ENCODE results near the gene KCNK13. TPM values are rescaled to one million over a fixed set of nuclear protein-coding genes. Genes with fewer than 3 reads are reported as not detected.
"Not testable (repeated sequence)": the region's sequence is repeated elsewhere in the genome, so short reads cannot be mapped to it uniquely, and the experiment has no call there.

The KCNK13 gene
- polyA plus RNA-seq = not detected

GRCh38 chr14:90061685-90062126 is at the start of gene KCNK13:
Gene KCNK13 (plus strand): TSS chr14:90061994. CDS start chr14:90062206, 212 bp downstream.
- H3K9me3 Mint-ChIP-seq = peaks cover 2 to 11% (median 8%) of the 10 kb centered on the region in 3 donors
- peaks cover 3% of the 10 kb centered on the region for H3K36me3 Mint-ChIP-seq
- no peak within 1 kb of the TSS for H3K27ac Mint-ChIP-seq
- peaks cover 51% of the 10 kb centered on the region for H3K27me3 Mint-ChIP-seq
- H3K4me3 Mint-ChIP-seq = peak within 1 kb of the TSS; percentile 84 to 96 (median 88)
- H3K4me1 Mint-ChIP-seq = peaks cover 15 to 27% (median 21%) of the 10 kb centered on the region in 3 donors

DNA sequence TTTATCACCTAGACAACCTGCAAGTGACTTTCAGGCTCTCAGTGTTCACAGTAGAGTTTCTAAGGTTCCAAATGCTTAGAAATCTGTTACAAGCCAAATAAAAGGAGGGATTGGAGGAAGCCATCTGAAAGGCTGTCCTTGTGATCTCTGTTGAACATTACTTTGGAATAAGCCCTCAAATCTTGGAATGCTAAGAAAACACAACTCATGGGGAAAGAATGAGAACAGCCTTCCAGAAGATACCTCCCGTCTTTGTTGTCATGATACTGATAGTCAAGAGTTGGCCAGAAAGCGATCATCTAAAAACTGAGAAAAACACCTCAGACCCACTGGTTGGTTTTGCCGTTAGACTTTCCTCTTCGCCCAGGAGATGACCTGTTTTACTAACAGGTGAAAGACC is 44.4 kb upstream of the KCNK13 start:
- H3K27me3 Mint-ChIP-seq = no peaks in the 10 kb centered on the region
- peaks cover 0 to 1% (median 0%) of the 10 kb centered on the region in 3 donors for H3K9me3 Mint-ChIP-seq
- no peak overlapping the region for H3K27ac Mint-ChIP-seq
- H3K36me3 Mint-ChIP-seq = peaks cover 33% of the 10 kb centered on the region
- peaks cover 0 to 3% (median 0%) of the 10 kb centered on the region in 3 donors for H3K4me1 Mint-ChIP-seq
- H3K4me3 Mint-ChIP-seq = no peak overlapping the region

- Mint-ChIP-seq H3K27me3 (no peaks in the 10 kb centered on the region), H3K27ac (no peak overlapping the region), H3K4me3 (no peak overlapping the region), H3K4me1 (peaks cover 0 to 3% (median 0%) of the 10 kb centered on the region in 3 donors), H3K9me3 (no peaks in the 10 kb centered on the region), H3K36me3 (peaks cover 23% of the 10 kb centered on the region)
Observed at GRCh38 chr14:90019824-90020523, 41.8 kb upstream of the KCNK13 start.

DNA sequence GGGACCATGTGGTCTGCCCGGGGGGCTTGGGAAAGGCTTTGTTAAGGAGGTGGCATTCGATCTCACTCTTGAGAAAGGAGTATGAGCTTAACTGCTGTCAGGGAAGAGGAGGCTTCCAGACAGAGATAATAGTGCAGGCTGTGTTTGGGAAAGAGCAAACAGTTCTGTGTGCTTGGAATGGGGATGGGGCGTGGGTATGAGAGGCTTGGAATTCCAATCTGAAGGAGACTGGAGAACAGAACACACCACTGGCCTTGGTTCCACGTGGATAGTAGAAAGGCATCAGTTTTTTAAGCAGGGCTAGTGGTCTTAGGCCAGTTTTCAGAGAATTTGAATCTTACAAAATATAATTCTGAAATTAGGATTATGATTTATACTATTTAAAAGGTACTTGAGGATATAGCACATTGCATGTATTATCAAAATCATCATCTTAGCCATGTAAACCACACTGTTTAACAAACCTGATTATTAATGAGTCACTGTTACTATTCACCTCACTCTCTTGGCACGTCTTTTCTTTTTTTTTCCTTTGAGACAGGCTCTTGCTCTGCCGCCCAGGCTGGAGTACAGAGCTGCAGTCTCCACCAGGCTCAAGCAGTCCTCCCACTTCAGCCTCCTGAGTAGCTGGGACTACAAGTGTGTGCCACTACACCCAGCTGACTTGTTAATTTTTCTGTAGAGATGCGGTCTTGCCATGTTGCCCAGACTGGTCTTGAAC is 38.5 kb upstream of the KCNK13 start:
- H3K27ac Mint-ChIP-seq = peak overlapping the region in 1 of 3 donors; percentile 54
- peaks cover 0 to 3% (median 0%) of the 10 kb centered on the region in 3 donors for H3K4me1 Mint-ChIP-seq
- H3K36me3 Mint-ChIP-seq = peaks cover 12% of the 10 kb centered on the region

DNA sequence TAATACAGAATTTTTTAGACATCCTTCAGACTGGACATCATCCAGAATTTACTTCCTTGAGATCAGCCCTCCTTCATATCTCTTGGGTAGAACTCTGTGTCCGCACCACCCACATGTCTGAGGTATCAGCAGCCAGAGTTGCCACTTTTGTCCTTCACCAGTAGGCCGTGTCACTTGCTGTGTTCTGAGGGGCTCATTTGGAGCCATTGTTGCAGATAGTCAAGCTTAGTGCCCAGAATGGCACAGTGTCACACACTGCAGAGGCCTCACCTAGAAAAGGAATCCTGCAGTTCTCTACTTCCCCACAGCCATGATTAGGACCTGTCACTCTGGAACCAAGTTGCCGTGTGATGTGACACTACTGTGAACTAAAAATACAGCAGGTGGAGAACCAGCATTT is 36.9 kb upstream of the KCNK13 start:
- no peak overlapping the region for H3K27ac Mint-ChIP-seq
- H3K9me3 Mint-ChIP-seq = peaks cover 0 to 3% (median 0%) of the 10 kb centered on the region in 3 donors
- H3K36me3 Mint-ChIP-seq = peaks cover 11% of the 10 kb centered on the region
- no peaks in the 10 kb centered on the region for H3K4me1 Mint-ChIP-seq
- no peak overlapping the region for H3K4me3 Mint-ChIP-seq
- H3K27me3 Mint-ChIP-seq = no peaks in the 10 kb centered on the region

More for the DNA sequence above, 38.5 kb upstream of the KCNK13 start:
- H3K4me3 Mint-ChIP-seq = no peak overlapping the region
- peaks cover 0 to 3% (median 0%) of the 10 kb centered on the region in 3 donors for H3K9me3 Mint-ChIP-seq
- H3K27me3 Mint-ChIP-seq = no peaks in the 10 kb centered on the region

- not testable (repeated sequence) for H3K4me1 Mint-ChIP-seq, H3K9me3 Mint-ChIP-seq, H3K27me3 Mint-ChIP-seq, H3K27ac Mint-ChIP-seq, H3K4me3 Mint-ChIP-seq
- peaks cover 12% of the 10 kb centered on the region for H3K36me3 Mint-ChIP-seq
Observed at GRCh38 chr14:90026608-90027007, 35.2 kb upstream of the KCNK13 start.

DNA sequence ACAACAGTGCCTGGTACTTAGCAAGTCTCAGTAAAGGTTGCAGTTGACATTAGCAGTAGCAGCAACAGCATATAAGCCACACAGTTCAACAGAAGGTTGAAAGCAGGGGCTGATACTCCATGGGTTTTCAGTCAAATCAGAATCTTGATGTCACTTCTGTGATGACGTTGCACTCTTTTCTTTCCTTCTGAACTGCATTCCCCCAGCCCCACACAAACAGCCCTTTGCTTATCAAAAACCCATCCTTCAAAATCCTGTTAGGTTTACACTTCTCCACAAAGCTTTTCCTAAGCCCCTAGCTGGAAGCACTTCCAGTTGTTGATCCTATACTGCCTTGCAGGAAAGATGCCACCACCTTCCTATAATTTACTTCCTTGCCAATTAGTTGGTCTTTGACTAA is 34.0 kb upstream of the KCNK13 start:
- no peaks in the 10 kb centered on the region for H3K4me1 Mint-ChIP-seq
- no peak overlapping the region for H3K27ac Mint-ChIP-seq
- H3K4me3 Mint-ChIP-seq = no peak overlapping the region
- H3K36me3 Mint-ChIP-seq = peaks cover 18% of the 10 kb centered on the region
- H3K9me3 Mint-ChIP-seq = peaks cover 0 to 3% (median 0%) of the 10 kb centered on the region in 3 donors
- H3K27me3 Mint-ChIP-seq = no peaks in the 10 kb centered on the region

DNA sequence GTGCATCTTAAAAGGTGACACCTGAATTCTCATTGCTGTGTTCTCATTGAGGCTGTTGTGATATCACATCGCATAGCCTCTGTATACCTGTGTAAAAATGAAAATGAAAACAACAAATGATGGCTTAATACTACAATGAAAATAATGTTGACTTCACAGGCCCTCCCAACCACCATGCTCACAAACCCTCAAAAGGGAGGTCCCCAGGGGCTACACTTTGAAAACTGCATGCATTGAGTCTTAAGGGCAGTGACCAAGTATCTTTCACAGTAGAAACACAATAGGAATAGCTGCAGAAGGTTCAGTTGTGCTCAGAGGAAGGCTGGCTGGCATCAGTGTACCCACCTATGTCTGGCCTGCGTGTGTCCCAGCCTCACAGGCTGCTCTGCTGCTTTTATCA is 27.6 kb upstream of the KCNK13 start:
- Mint-ChIP-seq H3K4me1 (no peaks in the 10 kb centered on the region), H3K4me3 (no peak overlapping the region), H3K27me3 (no peaks in the 10 kb centered on the region), H3K27ac (peak overlapping the region in 1 of 3 donors; percentile 88), H3K36me3 (peaks cover 28% of the 10 kb centered on the region), H3K9me3 (no peaks in the 10 kb centered on the region)

DNA sequence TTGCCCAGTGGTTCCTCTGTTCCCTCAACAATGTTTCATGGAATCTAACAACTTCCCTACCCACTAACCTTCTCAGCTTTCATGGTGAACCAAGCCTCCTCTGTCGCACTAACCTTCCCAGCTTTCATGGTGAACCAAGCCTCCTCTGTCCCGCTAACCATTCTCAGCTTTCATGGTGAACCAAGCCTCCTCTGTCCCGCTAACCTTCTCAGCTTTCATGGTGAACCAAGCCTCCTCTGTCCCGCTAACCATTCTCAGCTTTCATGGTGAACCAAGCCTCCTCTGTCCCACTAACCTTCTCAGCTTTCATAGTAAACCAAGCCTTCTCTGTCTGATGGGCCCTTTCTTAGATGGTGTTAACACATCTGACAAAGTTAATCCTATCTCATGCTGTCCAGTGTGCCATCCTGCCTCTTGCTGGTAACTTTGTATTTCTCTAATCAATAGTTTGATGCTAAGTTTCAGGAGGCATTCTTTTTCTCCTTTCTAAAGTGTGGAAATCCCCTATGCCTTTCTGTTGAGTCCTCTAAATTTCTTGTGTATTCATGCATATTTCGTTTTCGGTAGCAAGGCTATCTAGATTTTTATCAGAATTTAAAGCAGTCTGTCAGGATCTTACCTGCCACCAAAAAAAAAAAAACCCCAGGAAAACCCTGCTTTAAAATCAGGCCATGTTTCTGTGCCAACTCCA is 26.8 kb upstream of the KCNK13 start:
- Mint-ChIP-seq H3K9me3 (no peaks in the 10 kb centered on the region), H3K27me3 (no peaks in the 10 kb centered on the region), H3K36me3 (peaks cover 33% of the 10 kb centered on the region), H3K4me1 (no peaks in the 10 kb centered on the region), H3K4me3 (no peak overlapping the region), H3K27ac (peak overlapping the region in 1 of 3 donors; percentile 67)

DNA sequence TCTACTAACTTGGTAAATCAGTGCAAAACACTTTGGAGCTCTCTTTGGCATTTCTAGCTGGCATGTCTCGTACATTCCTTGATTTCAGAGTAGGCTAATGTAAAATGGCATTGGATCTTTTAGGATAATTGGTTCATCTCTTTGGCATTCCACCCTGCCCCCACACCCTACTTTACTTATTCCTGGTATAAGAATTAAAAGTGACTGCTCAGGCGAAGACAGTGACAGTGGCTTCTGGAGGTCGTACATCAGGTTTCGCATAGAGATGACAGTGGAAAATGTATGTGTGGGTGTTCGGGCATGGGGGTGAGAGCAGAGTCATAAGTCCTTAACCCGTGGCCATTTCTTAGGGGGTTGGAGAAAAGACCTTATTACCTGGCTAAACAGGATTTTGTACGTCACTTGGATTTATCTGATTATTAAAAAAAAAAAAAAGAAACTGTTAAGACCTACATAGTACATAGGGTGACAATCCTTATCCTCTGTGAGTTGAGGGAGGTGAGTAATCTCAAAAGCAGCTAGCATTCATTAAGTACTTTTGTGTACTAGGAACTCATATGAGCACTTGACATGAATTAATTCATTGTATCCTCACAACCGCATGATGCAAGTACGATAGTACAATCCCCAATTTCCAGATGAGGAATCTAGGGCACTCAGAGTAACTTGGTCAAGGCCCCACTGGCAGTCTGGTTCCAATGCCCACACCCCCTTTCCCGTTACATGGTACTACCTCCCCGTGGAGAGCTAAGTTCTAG is 22.4 kb upstream of the KCNK13 start:
- H3K9me3 Mint-ChIP-seq = no peaks in the 10 kb centered on the region
- peaks cover 30% of the 10 kb centered on the region for H3K36me3 Mint-ChIP-seq
- no peak overlapping the region for H3K27ac Mint-ChIP-seq
- no peak overlapping the region for H3K4me3 Mint-ChIP-seq
- H3K4me1 Mint-ChIP-seq = peaks cover 0 to 2% (median 0%) of the 10 kb centered on the region in 3 donors
- H3K27me3 Mint-ChIP-seq = no peaks in the 10 kb centered on the region

GRCh38 chr14:90040411-90040810 is 21.4 kb upstream of the KCNK13 start:
- peaks cover 23% of the 10 kb centered on the region for H3K36me3 Mint-ChIP-seq
- peaks cover 0 to 2% (median 0%) of the 10 kb centered on the region in 3 donors for H3K4me1 Mint-ChIP-seq
- no peaks in the 10 kb centered on the region for H3K9me3 Mint-ChIP-seq
- H3K4me3 Mint-ChIP-seq = no peak overlapping the region
- no peaks in the 10 kb centered on the region for H3K27me3 Mint-ChIP-seq
- H3K27ac Mint-ChIP-seq = no peak overlapping the region

- H3K4me1 Mint-ChIP-seq = peaks cover 0 to 2% (median 0%) of the 10 kb centered on the region in 3 donors
- H3K27me3 Mint-ChIP-seq = no peaks in the 10 kb centered on the region
- H3K27ac Mint-ChIP-seq = no peak overlapping the region
- H3K4me3 Mint-ChIP-seq = no peak overlapping the region
- H3K36me3 Mint-ChIP-seq = peaks cover 19% of the 10 kb centered on the region
- no peaks in the 10 kb centered on the region for H3K9me3 Mint-ChIP-seq
Observed at GRCh38 chr14:90042496-90043252, 19.1 kb upstream of the KCNK13 start.

DNA sequence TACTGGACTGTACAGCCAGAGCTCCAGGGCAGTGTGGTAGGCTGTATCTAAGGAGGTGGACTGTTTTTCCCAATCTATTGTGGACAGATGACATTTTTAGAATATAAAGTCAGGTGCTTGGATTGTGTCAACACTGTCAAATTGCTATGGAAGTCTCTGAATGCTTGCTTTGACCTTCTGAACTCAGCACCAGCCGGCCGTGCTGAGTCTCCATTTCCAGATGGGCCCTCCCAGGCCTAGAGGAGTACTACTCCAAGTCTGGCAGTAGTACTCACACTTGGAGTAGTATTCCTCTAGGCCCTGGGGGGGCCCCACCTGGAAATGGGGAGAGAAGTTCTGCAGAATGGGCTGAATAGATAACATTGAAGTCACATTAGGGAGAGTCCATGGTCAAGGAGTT is 16.2 kb upstream of the KCNK13 start:
- H3K4me3 Mint-ChIP-seq = no peak overlapping the region
- H3K9me3 Mint-ChIP-seq = peaks cover 0 to 2% (median 0%) of the 10 kb centered on the region in 3 donors
- peaks cover 8% of the 10 kb centered on the region for H3K36me3 Mint-ChIP-seq
- no peaks in the 10 kb centered on the region for H3K27me3 Mint-ChIP-seq
- no peak overlapping the region for H3K27ac Mint-ChIP-seq
- no peaks in the 10 kb centered on the region for H3K4me1 Mint-ChIP-seq

DNA sequence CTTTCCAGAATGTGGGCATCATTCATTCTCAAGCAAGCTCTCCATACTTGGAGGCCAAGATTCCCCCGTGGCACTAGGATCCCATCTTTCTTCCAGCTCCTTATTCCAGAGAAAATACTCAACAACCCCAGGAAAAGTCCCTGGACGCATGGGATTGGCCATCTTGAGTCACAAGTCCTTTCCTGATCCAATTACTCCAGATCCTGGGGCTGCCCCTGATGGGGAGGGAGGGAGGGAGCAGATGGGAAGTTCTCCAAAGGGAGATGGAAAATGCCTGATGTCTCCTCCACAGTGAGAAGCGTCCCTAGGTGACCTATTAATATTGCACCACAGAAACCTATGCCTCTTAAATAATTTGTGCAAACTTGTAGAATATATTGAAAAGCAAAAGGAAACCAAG is 12.4 kb upstream of the KCNK13 start:
- peaks cover 1% of the 10 kb centered on the region for H3K36me3 Mint-ChIP-seq
- H3K27me3 Mint-ChIP-seq = peaks cover 6% of the 10 kb centered on the region
- no peak overlapping the region for H3K27ac Mint-ChIP-seq
- H3K4me3 Mint-ChIP-seq = no peak overlapping the region
- peaks cover 0 to 5% (median 0%) of the 10 kb centered on the region in 3 donors for H3K9me3 Mint-ChIP-seq
- no peaks in the 10 kb centered on the region for H3K4me1 Mint-ChIP-seq

Measured in IgD-negative memory B cell (primary cell).